GM12864 (cell line): Measurements from ENCODE around the gene IGF2BP3.

ENCODE experiments used
- DNase-seq: peaks from one replicate; pipeline ENCODE4 v3.0.0-alpha.2; 2011; ENCODE audit warnings: low read depth
- H3K4me3 ChIP-seq: 2 replicates; pipeline ENCODE4 v1.5.1; 2011; ENCODE audit warnings: mild to moderate bottlenecking, low read depth, low read length, control low read depth
- TF ChIP-seq, protein P1 (sequence below): IDR thresholded peaks from 2 replicates; pipeline ENCODE4 v1.5.1; 2011; ENCODE audit warnings: low read depth, mild to moderate bottlenecking, moderate library complexity, low read length, control low read depth, inconsistent platforms; ENCODE audit errors: missing control alignments

The IGF2BP3 gene

DNA sequence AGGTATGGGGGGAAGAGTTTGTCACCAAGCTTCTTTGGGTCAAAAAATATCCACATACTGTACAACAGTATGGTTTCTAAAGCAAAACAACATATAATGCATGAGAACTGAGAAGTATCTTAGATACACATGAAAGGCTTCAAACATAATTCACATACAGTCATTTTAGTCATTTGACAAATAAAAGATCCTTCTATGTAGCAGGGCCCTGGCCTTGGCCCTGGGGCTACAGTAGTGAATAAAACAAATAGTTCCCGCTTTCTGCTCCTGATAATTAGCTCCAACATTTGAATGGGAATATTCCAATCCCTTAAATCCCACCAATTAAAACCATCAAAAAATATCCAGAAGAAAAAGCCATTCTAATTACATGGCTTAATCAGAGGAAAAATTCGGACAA lies 119.8 kb downstream of the IGF2BP3 start:
- TF ChIP-seq, protein P1, sequence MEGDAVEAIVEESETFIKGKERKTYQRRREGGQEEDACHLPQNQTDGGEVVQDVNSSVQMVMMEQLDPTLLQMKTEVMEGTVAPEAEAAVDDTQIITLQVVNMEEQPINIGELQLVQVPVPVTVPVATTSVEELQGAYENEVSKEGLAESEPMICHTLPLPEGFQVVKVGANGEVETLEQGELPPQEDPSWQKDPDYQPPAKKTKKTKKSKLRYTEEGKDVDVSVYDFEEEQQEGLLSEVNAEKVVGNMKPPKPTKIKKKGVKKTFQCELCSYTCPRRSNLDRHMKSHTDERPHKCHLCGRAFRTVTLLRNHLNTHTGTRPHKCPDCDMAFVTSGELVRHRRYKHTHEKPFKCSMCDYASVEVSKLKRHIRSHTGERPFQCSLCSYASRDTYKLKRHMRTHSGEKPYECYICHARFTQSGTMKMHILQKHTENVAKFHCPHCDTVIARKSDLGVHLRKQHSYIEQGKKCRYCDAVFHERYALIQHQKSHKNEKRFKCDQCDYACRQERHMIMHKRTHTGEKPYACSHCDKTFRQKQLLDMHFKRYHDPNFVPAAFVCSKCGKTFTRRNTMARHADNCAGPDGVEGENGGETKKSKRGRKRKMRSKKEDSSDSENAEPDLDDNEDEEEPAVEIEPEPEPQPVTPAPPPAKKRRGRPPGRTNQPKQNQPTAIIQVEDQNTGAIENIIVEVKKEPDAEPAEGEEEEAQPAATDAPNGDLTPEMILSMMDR: no peak
- DNase-seq: no peak
- no peak overlapping the region for H3K4me3 ChIP-seq

DNA sequence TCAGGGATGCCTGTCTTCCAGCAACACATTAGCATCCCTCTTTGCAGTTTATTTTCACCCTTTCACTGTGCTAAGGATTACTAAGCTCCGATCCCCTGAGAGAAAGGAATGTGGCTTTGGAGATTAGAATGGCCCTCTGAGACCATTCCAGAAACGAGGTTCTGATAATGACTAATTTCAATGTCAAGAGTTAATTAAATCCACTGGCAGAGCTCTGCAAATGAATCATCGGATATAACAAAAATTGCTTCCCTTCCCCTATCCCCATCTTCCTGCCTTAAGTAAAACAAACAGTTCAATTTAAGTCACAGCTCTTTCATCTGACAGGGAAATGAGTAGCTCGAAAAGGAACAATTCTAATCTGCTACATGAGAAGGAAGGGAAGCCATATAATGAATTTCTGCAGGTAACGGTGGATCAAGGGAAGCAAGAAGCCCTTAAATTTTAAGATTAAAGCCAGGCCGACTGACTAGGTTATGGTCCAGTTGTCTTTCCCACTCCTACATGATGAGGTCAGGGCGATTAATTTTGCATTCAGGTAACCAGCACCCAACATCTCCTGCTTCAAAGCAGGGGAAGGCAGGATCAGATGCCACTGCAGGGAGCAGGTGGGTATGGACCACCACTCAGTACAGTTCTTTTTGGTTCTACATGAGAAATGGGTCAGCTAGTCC lies 120.7 kb downstream of the IGF2BP3 start:
- TF ChIP-seq, protein P1: no peak
- no peak overlapping the region for H3K4me3 ChIP-seq
- no peak for DNase-seq

DNA sequence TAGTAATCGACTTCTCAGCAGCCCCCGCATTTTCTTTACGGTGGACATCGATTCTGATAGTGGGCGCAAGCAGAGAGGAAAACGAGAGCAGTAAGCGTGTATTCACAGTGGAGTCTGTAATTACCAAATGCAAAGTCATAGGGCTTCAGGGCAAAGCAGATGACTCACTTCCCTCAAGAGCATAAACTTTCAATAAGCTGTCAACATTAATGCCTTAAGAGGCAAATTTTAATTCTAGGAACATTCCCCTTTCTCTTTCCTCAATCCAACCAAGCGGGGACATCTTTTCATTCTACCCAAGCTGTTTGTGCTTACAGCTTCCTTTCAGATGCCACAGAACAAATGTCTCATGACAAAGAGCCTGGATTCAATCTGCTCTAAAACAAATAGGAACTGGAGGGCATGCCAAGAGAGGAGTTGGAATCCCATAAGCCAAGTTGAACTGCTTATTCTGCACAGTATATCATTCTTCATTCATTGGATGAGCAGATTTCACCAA lies 122.6 kb downstream of the IGF2BP3 start:
- DNase-seq: no peak
- no peak overlapping the region for H3K4me3 ChIP-seq

DNA sequence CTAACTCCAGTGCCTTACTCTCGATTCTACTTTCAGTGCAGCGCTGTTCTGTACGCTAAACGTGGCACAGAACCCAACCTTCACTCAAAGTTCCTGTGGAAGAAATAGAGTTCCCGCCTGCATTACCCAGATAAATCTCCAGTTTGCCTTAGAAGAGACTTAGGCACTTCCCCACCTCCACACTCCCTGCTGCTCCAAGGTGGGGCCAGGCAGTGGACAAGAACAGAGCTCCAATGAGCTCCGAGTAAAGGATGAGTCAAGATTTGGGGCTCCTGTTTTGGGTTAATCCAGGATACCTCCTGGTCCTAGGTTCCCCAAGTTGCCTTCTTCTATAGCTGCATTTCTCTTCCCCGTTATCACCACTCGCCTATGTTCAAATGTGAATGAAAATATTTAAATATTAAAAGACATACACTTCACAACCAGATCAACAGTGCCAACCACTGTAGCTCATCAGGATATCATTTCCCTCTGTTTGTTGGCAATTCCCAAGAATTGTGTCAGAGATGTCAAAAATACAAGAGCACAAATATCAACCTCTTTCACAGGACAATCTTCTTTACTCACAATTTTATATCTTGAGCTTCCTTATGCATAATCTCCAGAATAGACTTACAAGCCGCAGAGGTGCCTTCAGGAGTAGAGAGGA lies 123.1 kb downstream of the IGF2BP3 start:
- no peak for DNase-seq
- TF ChIP-seq, protein P1: no peak
- H3K4me3 ChIP-seq: no peak overlapping the region; the same call in 1 of the 2 replicates

More for the DNA sequence above, 122.6 kb downstream of the IGF2BP3 start:
- TF ChIP-seq, protein P1: no peak

DNA sequence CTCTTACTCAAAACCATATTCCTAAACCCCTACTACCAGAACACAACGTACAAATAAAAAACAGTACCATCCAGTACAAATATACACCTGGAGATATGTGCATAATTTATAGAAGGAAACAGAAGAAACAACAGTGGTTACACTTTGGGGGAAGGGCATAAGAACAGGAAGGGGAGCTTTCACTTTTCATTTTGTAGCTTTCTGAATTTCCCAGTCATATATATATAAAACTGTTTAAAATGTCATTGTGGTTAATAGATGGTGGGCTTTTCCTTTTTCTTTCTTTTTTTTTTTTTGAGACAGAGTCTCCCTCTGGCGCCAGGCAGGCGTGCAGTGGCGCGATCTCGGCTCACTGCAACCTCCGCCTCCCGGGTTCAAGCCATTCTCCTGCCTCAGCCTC lies 124.0 kb downstream of the IGF2BP3 start:
- peak overlapping the region; percentile 17; the same call in 1 of the 2 replicates for H3K4me3 ChIP-seq
- no peak for DNase-seq

DNA sequence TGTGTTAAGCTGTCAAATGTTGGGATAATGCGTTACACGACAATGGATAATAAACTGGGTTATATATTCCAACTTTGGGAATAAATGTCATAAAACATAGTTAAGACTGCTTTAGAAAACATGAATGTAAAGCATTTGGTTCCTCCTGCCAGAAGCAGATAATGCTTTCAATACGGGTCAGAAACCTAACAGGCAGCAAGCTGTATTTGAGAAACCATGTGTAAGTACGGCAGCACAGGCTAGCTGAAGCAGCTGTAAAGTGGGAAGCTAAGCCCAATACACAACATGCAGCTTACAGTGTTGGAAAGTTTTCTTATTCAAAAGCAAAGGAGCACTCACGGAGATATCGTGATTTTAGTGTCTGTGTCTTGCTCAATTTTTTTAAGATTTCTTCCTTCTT lies 124.7 kb downstream of the IGF2BP3 start:
- no peak for DNase-seq
- no peak overlapping the region for H3K4me3 ChIP-seq
- TF ChIP-seq, protein P1: no peak

More for the DNA sequence above, 124.0 kb downstream of the IGF2BP3 start:
- TF ChIP-seq, protein P1: peak; percentile 2
